ENCODE measurements around the gene OR4D2.
A peak's percentile ranks its signal among the peaks of the same experiment; 100 is the strongest.

Gene OR4D2

GRCh38 chr17:58205936-58206335 lies 39.2 kb downstream of the OR4D2 start:
- no peaks in the 10 kb centered on the region for H3K9me3 ChIP-seq (ENCODE audit: control insufficient read depth, low read length)
- H3K4me1 ChIP-seq (ENCODE audit: control insufficient read depth, insufficient read depth, low read length) = no peaks in the 10 kb centered on the region
- peaks cover 11% of the 10 kb centered on the region for H3K36me3 ChIP-seq (ENCODE audit: control insufficient read depth, insufficient read depth, low read length)
- no peaks in the 10 kb centered on the region for H3K27me3 ChIP-seq (ENCODE audit: control insufficient read depth, insufficient read depth, low read length, poor library complexity, severe bottlenecking)
- no peak overlapping the region for H3K27ac ChIP-seq (ENCODE audit: insufficient read depth, low read depth, low read length, poor library complexity, severe bottlenecking)
- no peak overlapping the region for H3K4me3 ChIP-seq (ENCODE audit: insufficient read depth, low read depth, low read length)
- WGBS, 2 experiments = 92 to 94% methylated on average over 11 of the region's 11 CpGs

GRCh38 chr17:58207451-58207850 lies 40.7 kb downstream of the OR4D2 start:
- no peaks in the 10 kb centered on the region for H3K27me3 ChIP-seq (ENCODE audit: control insufficient read depth, insufficient read depth, low read length, poor library complexity, severe bottlenecking)
- H3K36me3 ChIP-seq (ENCODE audit: control insufficient read depth, insufficient read depth, low read length) = peaks cover 11% of the 10 kb centered on the region
- H3K4me1 ChIP-seq (ENCODE audit: control insufficient read depth, insufficient read depth, low read length) = no peaks in the 10 kb centered on the region
- no peak overlapping the region for H3K27ac ChIP-seq (ENCODE audit: insufficient read depth, low read depth, low read length, poor library complexity, severe bottlenecking)
- WGBS, 2 experiments = 95% methylated on average over 3 of the region's 3 CpGs
- no peaks in the 10 kb centered on the region for H3K9me3 ChIP-seq (ENCODE audit: control insufficient read depth, low read length)
- no peak overlapping the region for H3K4me3 ChIP-seq (ENCODE audit: insufficient read depth, low read depth, low read length)

GRCh38 chr17:58208344-58208743 lies 41.6 kb downstream of the OR4D2 start:
- Histone ChIP-seq H3K27me3 (ENCODE audit: control insufficient read depth, insufficient read depth, low read length, poor library complexity, severe bottlenecking) (no peaks in the 10 kb centered on the region), H3K36me3 (ENCODE audit: control insufficient read depth, insufficient read depth, low read length) (peaks cover 15% of the 10 kb centered on the region), H3K4me1 (ENCODE audit: control insufficient read depth, insufficient read depth, low read length) (no peaks in the 10 kb centered on the region), H3K4me3 (ENCODE audit: insufficient read depth, low read depth, low read length) (no peak overlapping the region), H3K27ac (ENCODE audit: insufficient read depth, low read depth, low read length, poor library complexity, severe bottlenecking) (no peak overlapping the region), H3K9me3 (ENCODE audit: control insufficient read depth, low read length) (no peaks in the 10 kb centered on the region)
- WGBS, 2 experiments = 88 to 94% methylated on average over 4 of the region's 5 CpGs

- Histone ChIP-seq H3K4me1 (ENCODE audit: control insufficient read depth, insufficient read depth, low read length) (no peaks in the 10 kb centered on the region), H3K9me3 (ENCODE audit: control insufficient read depth, low read length) (no peaks in the 10 kb centered on the region), H3K27ac (ENCODE audit: insufficient read depth, low read depth, low read length, poor library complexity, severe bottlenecking) (no peak overlapping the region), H3K27me3 (ENCODE audit: control insufficient read depth, insufficient read depth, low read length, poor library complexity, severe bottlenecking) (no peaks in the 10 kb centered on the region), H3K36me3 (ENCODE audit: control insufficient read depth, insufficient read depth, low read length) (peaks cover 15% of the 10 kb centered on the region), H3K4me3 (ENCODE audit: insufficient read depth, low read depth, low read length) (no peak overlapping the region)
- 83 to 84% methylated on average over 5 of the region's 5 CpGs for WGBS, 2 experiments
Measured at GRCh38 chr17:58210922-58211321, 44.1 kb downstream of the OR4D2 start.

GRCh38 chr17:58215685-58216084 lies 48.9 kb downstream of the OR4D2 start:
- peaks cover 5% of the 10 kb centered on the region for H3K36me3 ChIP-seq (ENCODE audit: control insufficient read depth, insufficient read depth, low read length)
- H3K4me3 ChIP-seq (ENCODE audit: insufficient read depth, low read depth, low read length) = no peak overlapping the region
- H3K27ac ChIP-seq (ENCODE audit: insufficient read depth, low read depth, low read length, poor library complexity, severe bottlenecking) = no peak overlapping the region
- no peaks in the 10 kb centered on the region for H3K27me3 ChIP-seq (ENCODE audit: control insufficient read depth, insufficient read depth, low read length, poor library complexity, severe bottlenecking)
- no peaks in the 10 kb centered on the region for H3K4me1 ChIP-seq (ENCODE audit: control insufficient read depth, insufficient read depth, low read length)
- no peaks in the 10 kb centered on the region for H3K9me3 ChIP-seq (ENCODE audit: control insufficient read depth, low read length)

GRCh38 chr17:58217766-58218165 lies 51.0 kb downstream of the OR4D2 start:
- peaks cover 4% of the 10 kb centered on the region for H3K36me3 ChIP-seq (ENCODE audit: control insufficient read depth, insufficient read depth, low read length)
- no peak overlapping the region for H3K27ac ChIP-seq (ENCODE audit: insufficient read depth, low read depth, low read length, poor library complexity, severe bottlenecking)
- H3K4me3 ChIP-seq (ENCODE audit: insufficient read depth, low read depth, low read length) = no peak overlapping the region
- H3K27me3 ChIP-seq (ENCODE audit: control insufficient read depth, insufficient read depth, low read length, poor library complexity, severe bottlenecking) = peaks cover 5% of the 10 kb centered on the region
- no peaks in the 10 kb centered on the region for H3K4me1 ChIP-seq (ENCODE audit: control insufficient read depth, insufficient read depth, low read length)
- H3K9me3 ChIP-seq (ENCODE audit: control insufficient read depth, low read length) = no peaks in the 10 kb centered on the region
- 88 to 94% methylated on average over 3 of the region's 3 CpGs for WGBS, 2 experiments

- H3K9me3 ChIP-seq (ENCODE audit: control insufficient read depth, low read length) = no peaks in the 10 kb centered on the region
- peak within 1 kb of the TSS; percentile 70 for H3K4me3 ChIP-seq (ENCODE audit: insufficient read depth, low read depth, low read length)
- H3K27me3 ChIP-seq (ENCODE audit: control insufficient read depth, insufficient read depth, low read length, poor library complexity, severe bottlenecking) = peaks cover 5% of the 10 kb centered on the region
- H3K36me3 ChIP-seq (ENCODE audit: control insufficient read depth, insufficient read depth, low read length) = no peaks in the 10 kb centered on the region
- no peaks in the 10 kb centered on the region for H3K4me1 ChIP-seq (ENCODE audit: control insufficient read depth, insufficient read depth, low read length)
- WGBS, 2 experiments = 7 to 8% methylated on average over 56 of the region's 56 CpGs
- no peak within 1 kb of the TSS for H3K27ac ChIP-seq (ENCODE audit: insufficient read depth, low read depth, low read length, poor library complexity, severe bottlenecking)
Measured at GRCh38 chr17:58219007-58219788, 52.4 kb downstream of the OR4D2 start, which contains the start of gene MKS1. Gene MKS1, minus strand, starts transcription at chr17:58219255. Its CDS starts 25 bp downstream, at chr17:58219230.

- Histone ChIP-seq H3K27ac (ENCODE audit: insufficient read depth, low read depth, low read length, poor library complexity, severe bottlenecking) (no peak overlapping the region), H3K4me1 (ENCODE audit: control insufficient read depth, insufficient read depth, low read length) (no peaks in the 10 kb centered on the region), H3K9me3 (ENCODE audit: control insufficient read depth, low read length) (no peaks in the 10 kb centered on the region), H3K36me3 (ENCODE audit: control insufficient read depth, insufficient read depth, low read length) (no peaks in the 10 kb centered on the region), H3K4me3 (ENCODE audit: insufficient read depth, low read depth, low read length) (peak overlapping the region; percentile 70), H3K27me3 (ENCODE audit: control insufficient read depth, insufficient read depth, low read length, poor library complexity, severe bottlenecking) (peaks cover 5% of the 10 kb centered on the region)
- 94% methylated on average over 7 of the region's 7 CpGs for WGBS, 2 experiments
Measured at GRCh38 chr17:58219789-58220183, 53.0 kb downstream of the OR4D2 start.
